Measurements from ENCODE around the gene PEX11G.

- TF ChIP-seq CTCF (conservative IDR thresholded peaks at IDR 0.05; ENCODE audit: low read length) (no peak), EZH2phosphoT487 (IDR thresholded peaks at IDR 0.05; ENCODE audit: borderline replicate concordance) (no peak)
Measured at GRCh38 chr19:7505682-7506384, 17.0 kb upstream of the PEX11G start.
